ENCODE measurements around the gene NUMBL.

GRCh38 chr19:40716031-40716481 lies 25.6 kb upstream of the NUMBL start:
- TF ChIP-seq, protein P1, sequence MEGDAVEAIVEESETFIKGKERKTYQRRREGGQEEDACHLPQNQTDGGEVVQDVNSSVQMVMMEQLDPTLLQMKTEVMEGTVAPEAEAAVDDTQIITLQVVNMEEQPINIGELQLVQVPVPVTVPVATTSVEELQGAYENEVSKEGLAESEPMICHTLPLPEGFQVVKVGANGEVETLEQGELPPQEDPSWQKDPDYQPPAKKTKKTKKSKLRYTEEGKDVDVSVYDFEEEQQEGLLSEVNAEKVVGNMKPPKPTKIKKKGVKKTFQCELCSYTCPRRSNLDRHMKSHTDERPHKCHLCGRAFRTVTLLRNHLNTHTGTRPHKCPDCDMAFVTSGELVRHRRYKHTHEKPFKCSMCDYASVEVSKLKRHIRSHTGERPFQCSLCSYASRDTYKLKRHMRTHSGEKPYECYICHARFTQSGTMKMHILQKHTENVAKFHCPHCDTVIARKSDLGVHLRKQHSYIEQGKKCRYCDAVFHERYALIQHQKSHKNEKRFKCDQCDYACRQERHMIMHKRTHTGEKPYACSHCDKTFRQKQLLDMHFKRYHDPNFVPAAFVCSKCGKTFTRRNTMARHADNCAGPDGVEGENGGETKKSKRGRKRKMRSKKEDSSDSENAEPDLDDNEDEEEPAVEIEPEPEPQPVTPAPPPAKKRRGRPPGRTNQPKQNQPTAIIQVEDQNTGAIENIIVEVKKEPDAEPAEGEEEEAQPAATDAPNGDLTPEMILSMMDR (conservative IDR thresholded peaks at IDR 0.05): 0 out of 2 replicates have a peak, but pooled peaks have one; percentile 31
- no peak for TF ChIP-seq EZH2 (IDR thresholded peaks at IDR 0.05; ENCODE audit: low read depth)

Measured in PC-9 (cell line).